GM23338 (cell line): ENCODE data around the gene PXMP4. TPM values are rescaled to one million over a fixed set of nuclear protein-coding genes. Genes with fewer than 3 reads are reported as not detected.

ENCODE experiments used
- ATAC-seq: fragments of 200-7000 bp; cut with Tn5 transposase; 3 replicates; pipeline ENCODE4 v1.9.1; 2020
- DNase-seq: peaks from one replicate; pipeline ENCODE4 v3.0.0-alpha.2; 2015; ENCODE audit warnings: low spot score
- H2AFZ ChIP-seq: fragments of 200-600 bp; sonication (generic); 2 replicates; pipeline ENCODE4 v1.8.0; 2016; ENCODE audit warnings: antibody characterized with exemption, mild to moderate bottlenecking, moderate library complexity
- H3F3A ChIP-seq: fragments of 200-600 bp; sonication (generic); replicated peaks from 2 replicates; pipeline ENCODE4 v1.8.0; 2017; ENCODE audit warnings: antibody characterized with exemption, mixed run types, low read depth
- H3K27ac ChIP-seq: fragments of 200-600 bp; sonication (generic); 2 replicates; pipeline ENCODE4 v1.6.1; 2016; ENCODE audit warnings: low read depth
- H3K27me3 ChIP-seq: fragments of 200-600 bp; sonication (generic); 2 replicates; pipeline ENCODE4 v1.8.0; 2016; ENCODE audit warnings: mild to moderate bottlenecking, mixed run types, moderate library complexity; ENCODE audit not compliant: insufficient read depth
- H3K36me3 ChIP-seq: fragments of 200-600 bp; sonication (generic); 2 replicates; pipeline ENCODE4 v1.8.0; 2016; ENCODE audit warnings: mild to moderate bottlenecking; ENCODE audit not compliant: insufficient read depth
- H3K4me1 ChIP-seq: fragments of 200-600 bp; sonication (generic); 2 replicates; pipeline ENCODE4 v1.8.0; 2016; ENCODE audit warnings: mild to moderate bottlenecking, moderate library complexity; ENCODE audit not compliant: insufficient read depth
- H3K4me2 ChIP-seq: fragments of 200-600 bp; sonication (generic); 2 replicates; pipeline ENCODE4 v1.7.1; 2017; ENCODE audit warnings: mixed run types
- H3K4me3 ChIP-seq: fragments of 200-600 bp; sonication (generic); 2 replicates; pipeline ENCODE4 v1.6.1; 2016; ENCODE audit warnings: mixed run types
- H3K79me2 ChIP-seq: fragments of 200-600 bp; sonication (generic); replicated peaks from 2 replicates; pipeline ENCODE4 v1.8.0; 2017; ENCODE audit warnings: mild to moderate bottlenecking; ENCODE audit not compliant: insufficient read depth
- H3K9me2 ChIP-seq: fragments of 200-600 bp; sonication (generic); 2 replicates; pipeline ENCODE4 v1.8.0; 2017; ENCODE audit not compliant: insufficient read depth
- H4K20me1 ChIP-seq: fragments of 200-600 bp; sonication (generic); replicated peaks from 2 replicates; pipeline ENCODE4 v1.8.0; 2017; ENCODE audit warnings: mild to moderate bottlenecking; ENCODE audit not compliant: insufficient read depth
- H3K27ac Mint-ChIP-seq: 2 replicates; pipeline ENCODE4 v1.8.0; 2020; ENCODE audit warnings: inconsistent platforms, mild to moderate bottlenecking, moderate library complexity, mixed read lengths
- H3K27me3 Mint-ChIP-seq: 3 replicates; pipeline ENCODE4 v1.8.0; 2022; ENCODE audit warnings: low read depth, mild to moderate bottlenecking, moderate library complexity, mixed read lengths, inconsistent platforms; ENCODE audit not compliant: insufficient read depth, poor library complexity
- H3K36me3 Mint-ChIP-seq: 3 replicates; pipeline ENCODE4 v1.8.0; 2021; ENCODE audit warnings: low read depth, mild to moderate bottlenecking, inconsistent platforms, moderate library complexity, mixed read lengths
- H3K4me1 Mint-ChIP-seq: 3 replicates; pipeline ENCODE4 v1.8.0; 2020; ENCODE audit warnings: mild to moderate bottlenecking, inconsistent platforms, mixed read lengths
- H3K4me3 Mint-ChIP-seq: 3 replicates; pipeline ENCODE4 v1.8.0; 2021; ENCODE audit warnings: moderate library complexity, mild to moderate bottlenecking, inconsistent platforms, mixed read lengths
- H3K9me3 Mint-ChIP-seq: 3 replicates; pipeline ENCODE4 v1.8.0; 2020; ENCODE audit warnings: moderate library complexity, mild to moderate bottlenecking, inconsistent platforms, mixed read lengths
- CREB1 ChIP-seq: fragments of 250-450 bp; sonication (Bioruptor Pico); IDR thresholded peaks from 2 replicates; pipeline ENCODE4 v1.5.0; 2020; ENCODE audit warnings: low read depth, mild to moderate bottlenecking, moderate library complexity
- ETS1 ChIP-seq: IDR thresholded peaks from 2 replicates; pipeline ENCODE4 v1.6.1; 2016; ENCODE audit warnings: antibody characterized with exemption
- POLR2AphosphoS5 ChIP-seq: IDR thresholded peaks from 2 replicates; pipeline ENCODE4 v1.6.1; 2016; ENCODE audit warnings: antibody characterized with exemption, low read depth
- ZNF331 ChIP-seq: fragments of 250-450 bp; sonication (Bioruptor Pico); IDR thresholded peaks from 2 replicates; pipeline ENCODE4 v1.5.0; 2020; ENCODE audit warnings: low read depth, mild to moderate bottlenecking, moderate library complexity
- polyA plus RNA-seq: library from polyadenylated mRNA; unstranded; fragments of >200 nt; fragmentation: Nextera tagmentation; extraction: Ambion mirVana; gene quantifications from 2 replicates; pipeline ENCODE4 v1.2.1, GENCODE V29; 2016
- total RNA-seq: library from RNA; depleted of rRNA; stranded (reverse); fragments of >200 nt; shearing (Covaris generic); gene quantifications from 2 replicates; pipeline ENCODE4 v1.2.3, GENCODE V29; 2014
- TF ChIP-seq, protein P1 (sequence below): fragments of 250-450 bp; sonication (Bioruptor Pico); IDR thresholded peaks from 2 replicates; pipeline ENCODE4 v1.5.0; 2020; ENCODE audit warnings: mild to moderate bottlenecking, moderate library complexity

PXMP4 gene
- total and polyA plus RNA-seq, 2 experiments from 2014 or later: 1.2 to 3.5 TPM

DNA sequence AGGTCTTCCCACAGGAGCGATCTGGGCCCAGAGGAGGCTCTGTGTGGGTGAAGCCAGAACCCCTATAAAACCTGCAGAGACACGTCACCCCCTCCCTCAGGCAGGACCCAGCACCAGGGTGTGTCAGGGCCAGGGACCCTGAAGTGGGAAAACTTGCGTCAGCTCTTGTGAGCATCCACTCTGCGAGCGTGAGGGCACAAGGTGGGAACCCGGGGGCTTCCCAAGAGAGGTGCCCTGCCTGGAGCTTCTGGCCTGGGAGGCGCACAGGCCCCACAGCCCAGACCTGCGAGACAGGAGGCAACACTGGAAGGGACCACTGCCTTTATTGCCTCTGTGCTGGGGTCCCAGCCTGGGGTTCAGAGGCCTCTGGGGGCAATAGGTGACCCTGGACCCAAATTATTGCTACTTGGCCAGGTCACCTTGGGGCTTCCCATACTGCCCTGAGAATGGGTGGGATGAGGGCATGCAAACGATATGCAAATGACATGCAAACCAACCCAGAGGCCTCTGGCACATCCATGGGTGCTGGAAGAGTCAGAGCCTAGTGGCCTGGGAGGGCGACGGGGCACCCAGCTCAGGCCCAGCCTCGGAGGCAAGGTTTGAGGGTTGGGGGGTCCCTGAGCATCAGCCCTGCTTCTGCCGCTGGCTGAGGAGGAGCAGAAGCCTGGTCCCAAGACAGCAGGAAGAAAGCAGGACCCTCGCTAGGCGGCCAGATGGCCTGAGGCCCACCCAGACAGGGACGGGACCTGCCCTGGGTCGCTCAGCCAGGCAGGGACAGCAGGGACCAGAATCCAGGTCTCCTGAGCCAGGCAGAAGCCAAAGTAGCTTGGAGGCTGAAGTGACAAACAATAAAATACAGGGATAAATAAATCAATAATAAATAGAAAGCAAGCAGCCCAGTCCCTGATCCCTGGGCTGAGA is 63.1 kb downstream of the PXMP4 start (continued):
- TF ChIP-seq, protein P1, sequence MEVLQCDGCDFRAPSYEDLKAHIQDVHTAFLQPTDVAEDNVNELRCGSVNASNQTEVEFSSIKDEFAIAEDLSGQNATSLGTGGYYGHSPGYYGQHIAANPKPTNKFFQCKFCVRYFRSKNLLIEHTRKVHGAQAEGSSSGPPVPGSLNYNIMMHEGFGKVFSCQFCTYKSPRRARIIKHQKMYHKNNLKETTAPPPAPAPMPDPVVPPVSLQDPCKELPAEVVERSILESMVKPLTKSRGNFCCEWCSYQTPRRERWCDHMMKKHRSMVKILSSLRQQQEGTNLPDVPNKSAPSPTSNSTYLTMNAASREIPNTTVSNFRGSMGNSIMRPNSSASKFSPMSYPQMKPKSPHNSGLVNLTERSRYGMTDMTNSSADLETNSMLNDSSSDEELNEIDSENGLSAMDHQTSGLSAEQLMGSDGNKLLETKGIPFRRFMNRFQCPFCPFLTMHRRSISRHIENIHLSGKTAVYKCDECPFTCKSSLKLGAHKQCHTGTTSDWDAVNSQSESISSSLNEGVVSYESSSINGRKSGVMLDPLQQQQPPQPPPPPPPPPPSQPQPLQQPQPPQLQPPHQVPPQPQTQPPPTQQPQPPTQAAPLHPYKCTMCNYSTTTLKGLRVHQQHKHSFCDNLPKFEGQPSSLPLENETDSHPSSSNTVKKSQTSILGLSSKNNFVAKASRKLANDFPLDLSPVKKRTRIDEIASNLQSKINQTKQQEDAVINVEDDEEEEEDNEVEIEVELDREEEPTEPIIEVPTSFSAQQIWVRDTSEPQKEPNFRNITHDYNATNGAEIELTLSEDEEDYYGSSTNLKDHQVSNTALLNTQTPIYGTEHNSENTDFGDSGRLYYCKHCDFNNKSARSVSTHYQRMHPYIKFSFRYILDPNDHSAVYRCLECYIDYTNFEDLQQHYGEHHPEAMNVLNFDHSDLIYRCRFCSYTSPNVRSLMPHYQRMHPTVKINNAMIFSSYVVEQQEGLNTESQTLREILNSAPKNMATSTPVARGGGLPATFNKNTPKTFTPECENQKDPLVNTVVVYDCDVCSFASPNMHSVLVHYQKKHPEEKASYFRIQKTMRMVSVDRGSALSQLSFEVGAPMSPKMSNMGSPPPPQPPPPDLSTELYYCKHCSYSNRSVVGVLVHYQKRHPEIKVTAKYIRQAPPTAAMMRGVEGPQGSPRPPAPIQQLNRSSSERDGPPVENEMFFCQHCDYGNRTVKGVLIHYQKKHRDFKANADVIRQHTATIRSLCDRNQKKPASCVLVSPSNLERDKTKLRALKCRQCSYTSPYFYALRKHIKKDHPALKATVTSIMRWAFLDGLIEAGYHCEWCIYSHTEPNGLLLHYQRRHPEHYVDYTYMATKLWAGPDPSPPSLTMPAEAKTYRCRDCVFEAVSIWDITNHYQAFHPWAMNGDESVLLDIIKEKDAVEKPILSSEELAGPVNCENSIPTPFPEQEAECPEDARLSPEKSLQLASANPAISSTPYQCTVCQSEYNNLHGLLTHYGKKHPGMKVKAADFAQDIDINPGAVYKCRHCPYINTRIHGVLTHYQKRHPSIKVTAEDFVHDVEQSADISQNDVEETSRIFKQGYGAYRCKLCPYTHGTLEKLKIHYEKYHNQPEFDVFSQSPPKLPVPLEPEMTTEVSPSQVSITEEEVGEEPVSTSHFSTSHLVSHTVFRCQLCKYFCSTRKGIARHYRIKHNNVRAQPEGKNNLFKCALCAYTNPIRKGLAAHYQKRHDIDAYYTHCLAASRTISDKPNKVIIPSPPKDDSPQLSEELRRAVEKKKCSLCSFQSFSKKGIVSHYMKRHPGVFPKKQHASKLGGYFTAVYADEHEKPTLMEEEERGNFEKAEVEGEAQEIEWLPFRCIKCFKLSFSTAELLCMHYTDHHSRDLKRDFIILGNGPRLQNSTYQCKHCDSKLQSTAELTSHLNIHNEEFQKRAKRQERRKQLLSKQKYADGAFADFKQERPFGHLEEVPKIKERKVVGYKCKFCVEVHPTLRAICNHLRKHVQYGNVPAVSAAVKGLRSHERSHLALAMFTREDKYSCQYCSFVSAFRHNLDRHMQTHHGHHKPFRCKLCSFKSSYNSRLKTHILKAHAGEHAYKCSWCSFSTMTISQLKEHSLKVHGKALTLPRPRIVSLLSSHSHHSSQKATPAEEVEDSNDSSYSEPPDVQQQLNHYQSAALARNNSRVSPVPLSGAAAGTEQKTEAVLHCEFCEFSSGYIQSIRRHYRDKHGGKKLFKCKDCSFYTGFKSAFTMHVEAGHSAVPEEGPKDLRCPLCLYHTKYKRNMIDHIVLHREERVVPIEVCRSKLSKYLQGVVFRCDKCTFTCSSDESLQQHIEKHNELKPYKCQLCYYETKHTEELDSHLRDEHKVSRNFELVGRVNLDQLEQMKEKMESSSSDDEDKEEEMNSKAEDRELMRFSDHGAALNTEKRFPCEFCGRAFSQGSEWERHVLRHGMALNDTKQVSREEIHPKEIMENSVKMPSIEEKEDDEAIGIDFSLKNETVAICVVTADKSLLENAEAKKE (CRISPR knock-in tag): no peak

DNA sequence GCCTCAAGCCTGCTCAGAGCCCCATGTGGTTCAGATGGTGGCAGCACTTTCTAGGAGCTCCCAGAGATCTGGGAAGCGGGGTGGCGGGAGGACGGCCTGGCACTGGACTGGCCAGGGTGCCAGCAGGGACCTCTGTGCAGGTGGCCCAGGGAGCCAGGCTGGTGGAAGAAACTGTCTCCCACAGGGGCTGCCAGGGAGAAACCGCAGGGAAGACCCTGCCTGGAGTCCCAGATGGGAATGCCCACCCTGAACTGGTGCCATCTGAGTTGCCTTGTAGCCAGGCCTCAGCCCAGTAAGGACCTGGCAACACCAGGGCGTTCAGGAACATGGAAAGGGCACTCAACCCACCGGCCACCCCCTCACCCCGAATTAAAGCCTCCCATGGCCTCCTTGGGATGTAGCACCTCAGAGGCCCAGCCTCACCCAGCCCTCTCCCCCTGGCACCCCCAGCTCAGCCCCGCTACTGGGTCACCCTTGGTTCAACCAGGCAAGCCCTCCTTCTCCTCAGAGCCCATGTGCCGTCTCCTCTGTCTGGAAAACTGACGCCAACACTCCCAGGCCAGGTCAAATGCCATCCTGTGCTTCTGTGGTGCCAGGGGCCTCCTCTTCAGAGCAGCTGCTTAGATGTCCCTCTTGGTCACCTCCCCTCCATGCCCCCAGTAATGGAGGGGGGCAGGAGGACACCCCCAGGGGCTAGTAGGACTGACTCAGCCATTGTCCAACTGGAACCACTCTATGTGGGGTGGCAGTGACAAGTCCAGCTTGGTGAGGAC is 63.9 kb downstream of the PXMP4 start:
- Mint-ChIP-seq H3K27ac (no peak overlapping the region), H3K36me3 (no peaks in the 10 kb centered on the region; the same call in 2 of the 3 replicates), H3K27me3 (peaks cover 7% of the 10 kb centered on the region), H3K9me3 (no peaks in the 10 kb centered on the region; the same call in 2 of the 3 replicates), H3K4me3 (no peak overlapping the region), H3K4me1 (peaks cover 16% of the 10 kb centered on the region)
- Histone ChIP-seq H3K79me2 (no peaks in the 10 kb centered on the region), H3K9me2 (no peaks in the 10 kb centered on the region), H3K4me2 (no peak overlapping the region), H3K27ac (no peak overlapping the region), H4K20me1 (no peaks in the 10 kb centered on the region; the same call in 1 of the 2 replicates), H3K4me1 (no peaks in the 10 kb centered on the region), H3K4me3 (no peak overlapping the region), H3K27me3 (no peaks in the 10 kb centered on the region), H3K36me3 (no peaks in the 10 kb centered on the region), H3F3A (no peaks in the 10 kb centered on the region), H2AFZ (no peak overlapping the region)
- DNase-seq (no peak), ATAC-seq (no peak)
- TF ChIP-seq CREB1: no peak
- TF ChIP-seq, protein P1 (CRISPR knock-in tag): no peak
- TF ChIP-seq ZNF331 (CRISPR knock-in tag): no peak
- TF ChIP-seq ETS1: no peak
- no peak for TF ChIP-seq POLR2AphosphoS5
